ENCODE results near the gene NAXE.
"Not testable (repeated sequence)": the region's sequence is repeated elsewhere in the genome, so short reads cannot be mapped to it uniquely, and the experiment has no call there.

Gene NAXE

GRCh38 chr1:156549831-156550230, 41.7 kb upstream of the NAXE start:
- H3K27ac ChIP-seq, result no peak overlapping the region
- TF ChIP-seq, protein P1, sequence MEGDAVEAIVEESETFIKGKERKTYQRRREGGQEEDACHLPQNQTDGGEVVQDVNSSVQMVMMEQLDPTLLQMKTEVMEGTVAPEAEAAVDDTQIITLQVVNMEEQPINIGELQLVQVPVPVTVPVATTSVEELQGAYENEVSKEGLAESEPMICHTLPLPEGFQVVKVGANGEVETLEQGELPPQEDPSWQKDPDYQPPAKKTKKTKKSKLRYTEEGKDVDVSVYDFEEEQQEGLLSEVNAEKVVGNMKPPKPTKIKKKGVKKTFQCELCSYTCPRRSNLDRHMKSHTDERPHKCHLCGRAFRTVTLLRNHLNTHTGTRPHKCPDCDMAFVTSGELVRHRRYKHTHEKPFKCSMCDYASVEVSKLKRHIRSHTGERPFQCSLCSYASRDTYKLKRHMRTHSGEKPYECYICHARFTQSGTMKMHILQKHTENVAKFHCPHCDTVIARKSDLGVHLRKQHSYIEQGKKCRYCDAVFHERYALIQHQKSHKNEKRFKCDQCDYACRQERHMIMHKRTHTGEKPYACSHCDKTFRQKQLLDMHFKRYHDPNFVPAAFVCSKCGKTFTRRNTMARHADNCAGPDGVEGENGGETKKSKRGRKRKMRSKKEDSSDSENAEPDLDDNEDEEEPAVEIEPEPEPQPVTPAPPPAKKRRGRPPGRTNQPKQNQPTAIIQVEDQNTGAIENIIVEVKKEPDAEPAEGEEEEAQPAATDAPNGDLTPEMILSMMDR (conservative IDR thresholded peaks at IDR 0.05), result no peak

GRCh38 chr1:156550346-156550745, 41.2 kb upstream of the NAXE start:
- H3K27ac ChIP-seq, result no peak overlapping the region
- TF ChIP-seq, protein P1 (conservative IDR thresholded peaks at IDR 0.05), result no peak

- TF ChIP-seq, protein P1 (conservative IDR thresholded peaks at IDR 0.05), result no peak
- H3K27ac ChIP-seq, result no peak overlapping the region
Observed at GRCh38 chr1:156551066-156551643, 40.4 kb upstream of the NAXE start.

DNA sequence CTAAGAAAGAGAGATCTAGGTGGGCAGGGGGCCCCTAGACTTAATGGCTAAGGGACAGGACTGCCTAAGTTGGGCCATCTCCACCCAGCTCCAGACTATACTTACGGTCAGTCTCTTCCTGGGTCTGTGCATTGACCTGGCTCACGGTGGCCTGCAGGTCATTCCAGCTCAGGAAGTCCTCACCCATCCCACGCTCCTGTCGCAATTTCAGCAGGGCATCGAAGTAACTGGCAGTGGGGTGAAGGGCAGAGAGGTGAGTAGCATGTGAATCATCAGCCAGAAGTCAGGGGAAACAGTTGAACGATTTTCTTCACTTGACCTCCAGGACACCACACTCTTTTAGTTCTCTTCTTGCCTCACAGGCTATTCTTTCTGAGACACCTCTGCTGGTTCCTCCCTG, 39.7 kb upstream of the NAXE start:
- no peak overlapping the region for H3K27ac ChIP-seq
- TF ChIP-seq, protein P1 (conservative IDR thresholded peaks at IDR 0.05), result no peak

DNA sequence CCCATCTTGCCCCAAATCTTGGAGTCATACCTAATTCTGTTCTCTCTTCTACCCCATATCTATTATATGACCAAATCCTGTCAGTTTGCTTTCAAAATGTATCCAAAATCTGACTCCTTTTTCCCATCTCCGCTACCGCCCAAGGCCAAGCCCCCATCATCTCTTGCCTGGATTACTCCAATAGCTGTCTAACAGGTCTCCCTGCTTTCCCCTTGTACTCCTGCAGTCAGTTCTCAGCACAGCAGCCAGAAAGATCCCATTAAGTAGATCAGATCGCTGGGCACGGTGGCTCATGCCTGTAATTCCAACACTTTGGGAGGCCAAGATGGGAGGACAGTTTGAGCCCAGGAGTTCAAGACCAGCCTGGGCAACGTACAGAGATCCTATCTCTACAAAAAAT, 39.1 kb upstream of the NAXE start:
- TF ChIP-seq, protein P1 (conservative IDR thresholded peaks at IDR 0.05), result no peak
- no peak overlapping the region for H3K27ac ChIP-seq

DNA sequence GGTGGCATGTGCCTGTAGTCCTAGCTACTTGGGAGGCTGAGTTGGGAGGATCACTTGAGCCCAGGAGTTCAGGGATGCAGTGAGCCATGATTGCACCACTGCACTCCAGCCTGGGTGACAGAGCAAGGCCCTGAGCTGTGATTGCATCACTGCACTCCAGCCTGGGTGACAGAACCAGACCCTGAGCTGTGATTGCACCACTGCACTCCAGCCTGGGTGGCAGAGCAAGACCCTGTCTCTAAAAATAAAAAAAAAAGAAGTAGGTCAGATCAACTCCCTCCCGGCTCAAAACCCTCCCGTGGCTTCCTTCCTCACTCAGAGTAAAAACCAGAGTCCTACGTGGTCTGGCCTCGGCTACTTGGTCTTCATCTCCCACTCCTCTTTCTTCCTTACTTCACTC, 38.6 kb upstream of the NAXE start:
- H3K27ac ChIP-seq, result not testable (repeated sequence)

- H3K27ac ChIP-seq, result no peak overlapping the region
- TF ChIP-seq, protein P1 (conservative IDR thresholded peaks at IDR 0.05), result no peak
Observed at GRCh38 chr1:156553860-156554485, 37.6 kb upstream of the NAXE start.

- TF ChIP-seq, protein P1 (conservative IDR thresholded peaks at IDR 0.05), result no peak
- H3K27ac ChIP-seq, result no peak overlapping the region
Observed at GRCh38 chr1:156554971-156555370, 36.6 kb upstream of the NAXE start.

All from VCaP (cell line).